GM12801 (cell line): ENCODE data around the gene SRGAP1.

Experiments
- CTCF ChIP-seq: IDR thresholded peaks from one replicate; pipeline ENCODE4 v1.5.1; 2011; ENCODE audit warnings: control low read depth; ENCODE audit not compliant: insufficient read length; ENCODE audit errors: extremely low read depth

Gene SRGAP1

GRCh38 chr12:64030155-64030554 is 185.7 kb downstream of the SRGAP1 start:
- no peak for TF ChIP-seq CTCF

- no peak for TF ChIP-seq CTCF
Observed at GRCh38 chr12:64034901-64035576, 190.5 kb downstream of the SRGAP1 start.

- TF ChIP-seq CTCF = no peak
Observed at GRCh38 chr12:64036414-64036813, 191.9 kb downstream of the SRGAP1 start.

GRCh38 chr12:64039281-64039871 is 194.9 kb downstream of the SRGAP1 start:
- no peak for TF ChIP-seq CTCF

- TF ChIP-seq CTCF = no peak
Observed at GRCh38 chr12:64042911-64043310, 198.4 kb downstream of the SRGAP1 start.

- TF ChIP-seq CTCF = no peak
Observed at GRCh38 chr12:64044191-64044590, 199.7 kb downstream of the SRGAP1 start.

- TF ChIP-seq CTCF = no peak
Observed at GRCh38 chr12:64051057-64051456, 206.6 kb downstream of the SRGAP1 start.

GRCh38 chr12:64053117-64053516 is 208.6 kb downstream of the SRGAP1 start:
- no peak for TF ChIP-seq CTCF
